Lower leg skin (tissue), 3 donors: ENCODE data around the gene PARL.

ENCODE experiments used
- CTCF ChIP-seq, 3 donors: fragments of 450-650 bp; IDR thresholded peaks; one replicate each; pipeline ENCODE4 v1.5.1; 2016; ENCODE audit warnings: antibody characterized with exemption in 3 of 3, mild to moderate bottlenecking in 3 of 3, moderate library complexity in 2 of 3
- POLR2A ChIP-seq, 2 donors: fragments of 450-650 bp; IDR thresholded peaks; one replicate each; pipeline ENCODE4 v1.6.1; 2016 to 2017; ENCODE audit warnings: antibody characterized with exemption in 2 of 2, mild to moderate bottlenecking in 1 of 2, moderate library complexity in 1 of 2

- no peak for TF ChIP-seq CTCF (IDR thresholded peaks at IDR 0.05)
- no peak for TF ChIP-seq POLR2A (IDR thresholded peaks at IDR 0.05)
Observed at GRCh38 chr3:183815563-183815940, 69.1 kb downstream of the PARL start.
